VCaP (cell line): ENCODE measurements around the gene FURIN.

Experiments used
- H3K27ac ChIP-seq: fragments of 450-650 bp; 2 replicates; pipeline ENCODE4 v1.5.1; 2017
- CTCF ChIP-seq: fragments of 450-650 bp; conservative IDR thresholded peaks from 2 replicates; pipeline ENCODE4 v1.5.1; 2017; ENCODE audit warnings: mild to moderate bottlenecking, moderate library complexity

The FURIN gene

GRCh38 chr15:90931828-90932659, 63.7 kb downstream of the FURIN start, which contains the start of gene HDDC3:
HDDC3 (minus strand) TSS chr15:90932549; CDS start chr15:90932540, 9 bp downstream.
- peak within 1 kb of the TSS; percentile 94 for H3K27ac ChIP-seq
- TF ChIP-seq CTCF: peak; percentile 99

GRCh38 chr15:90932660-90932991, 64.2 kb downstream of the FURIN start:
- peak overlapping the region; percentile 94 for H3K27ac ChIP-seq
- no peak; the same call in 1 of the 2 replicates for TF ChIP-seq CTCF
